GM12891 (cell line): Measurements from ENCODE around the gene DHX58.

Experiments used
- PAX5 ChIP-seq: IDR thresholded peaks from 2 replicates; pipeline ENCODE4 v1.6.1; 2011; ENCODE audit warnings: low read length, moderate library complexity, mild to moderate bottlenecking; ENCODE audit not compliant: insufficient read depth, severe bottlenecking
- POLR2A ChIP-seq: IDR thresholded peaks from 2 replicates; pipeline ENCODE4 v1.6.1; 2011; ENCODE audit warnings: low read depth, low read length, control low read depth
- POLR2AphosphoS5 ChIP-seq: IDR thresholded peaks from 2 replicates; pipeline ENCODE4 v1.6.1; 2011; ENCODE audit warnings: low read depth, low read length, control low read depth
- POU2F2 ChIP-seq: IDR thresholded peaks from 2 replicates; pipeline ENCODE4 v1.6.1; 2011; ENCODE audit warnings: low read depth, mild to moderate bottlenecking, control low read depth, low read length, moderate library complexity
- TAF1 ChIP-seq: IDR thresholded peaks from 2 replicates; pipeline ENCODE4 v1.6.1; 2011; ENCODE audit warnings: low read depth, low read length, control low read depth

DNA sequence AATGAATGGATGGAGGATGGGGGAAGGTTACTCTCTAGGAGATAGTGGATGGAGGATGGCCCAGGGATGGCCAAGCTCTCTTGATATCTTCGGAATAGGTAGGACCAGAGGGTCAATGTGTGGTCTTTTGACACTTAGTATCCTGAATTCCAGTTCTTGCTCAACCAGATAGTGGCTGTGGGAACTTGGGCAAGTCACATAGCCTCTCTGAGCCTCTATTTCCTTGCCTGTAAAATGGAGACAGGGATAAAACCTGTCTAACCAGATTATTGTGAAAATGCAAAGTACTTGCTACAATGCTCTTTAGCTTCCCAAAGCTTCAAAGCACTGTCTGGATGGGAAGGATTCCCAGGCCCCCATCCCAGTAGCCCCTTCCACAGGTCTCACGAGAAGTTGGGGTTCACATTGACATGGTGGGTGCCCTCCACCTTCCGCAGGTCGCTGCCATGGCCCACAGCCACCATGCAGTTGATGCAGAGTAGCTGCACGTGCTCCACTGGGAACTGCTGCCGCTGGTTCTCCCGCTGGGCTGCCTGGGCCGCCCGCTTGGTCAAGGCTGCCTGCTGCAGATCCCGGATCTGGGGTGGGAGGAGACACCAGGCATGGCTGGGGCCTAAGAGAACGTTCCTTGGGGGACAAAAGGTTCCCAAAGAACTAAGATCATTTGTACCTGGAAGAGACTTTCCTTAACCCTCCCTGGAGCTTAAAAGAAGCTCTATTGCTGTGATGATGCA lies 9.1 kb downstream of the DHX58 start:
- TF ChIP-seq POLR2AphosphoS5 (no peak), POLR2A (no peak), PAX5 (no peak), TAF1 (no peak), POU2F2 (no peak)
